Mesothelial cell of epicardium (in vitro differentiated cells): ENCODE data around the gene BBS9. TPM values are rescaled to one million over a fixed set of nuclear protein-coding genes. Genes with fewer than 3 reads are reported as not detected.

Experiments
- DNase-seq, 2 experiments: peaks; one replicate each; pipeline ENCODE4 v3.0.0; 2021; ENCODE audit warnings: low spot score in 2 of 2; ENCODE audit not compliant: unreplicated experiment in 2 of 2
- H3K27ac Mint-ChIP-seq: 2 replicates; pipeline ENCODE4 v1.8.0; 2021; ENCODE audit warnings: mixed read lengths
- H3K27me3 Mint-ChIP-seq: 2 replicates; pipeline ENCODE4 v1.8.0; 2021; ENCODE audit warnings: low read depth, mixed read lengths
- H3K36me3 Mint-ChIP-seq: 2 replicates; pipeline ENCODE4 v1.8.0; 2021; ENCODE audit warnings: mixed read lengths
- H3K4me1 Mint-ChIP-seq: 2 replicates; pipeline ENCODE4 v1.8.0; 2021; ENCODE audit warnings: mixed read lengths
- H3K4me3 Mint-ChIP-seq: 2 replicates; pipeline ENCODE4 v1.8.0; 2021; ENCODE audit warnings: mild to moderate bottlenecking, moderate library complexity, mixed read lengths
- H3K9me3 Mint-ChIP-seq: 2 replicates; pipeline ENCODE4 v1.8.0; 2021; ENCODE audit warnings: mixed read lengths
- CTCF ChIP-seq: fragments of 200-600 bp; sonication (generic); IDR thresholded peaks from one replicate; pipeline ENCODE4 v1.5.0; 2021; ENCODE audit warnings: antibody characterized with exemption; ENCODE audit not compliant: unreplicated experiment
- total RNA-seq: library from RNA; stranded (reverse); gene quantifications from 3 replicates; pipeline ENCODE4 v1.2.1, GENCODE V29; 2021

The BBS9 gene
- total RNA-seq, 1 donor from 2014 or later = 26.9 TPM

GRCh38 chr7:33531888-33532287 lies 402.5 kb downstream of the BBS9 start:
- H3K27ac Mint-ChIP-seq = no peak overlapping the region
- peaks cover 23% of the 10 kb centered on the region for H3K4me1 Mint-ChIP-seq
- H3K9me3 Mint-ChIP-seq = no peaks in the 10 kb centered on the region
- no peaks in the 10 kb centered on the region for H3K27me3 Mint-ChIP-seq
- no peak for DNase-seq
- no peak overlapping the region for H3K4me3 Mint-ChIP-seq
- TF ChIP-seq CTCF = no peak
- H3K36me3 Mint-ChIP-seq = no peaks in the 10 kb centered on the region

GRCh38 chr7:33534833-33535232 lies 405.5 kb downstream of the BBS9 start:
- Mint-ChIP-seq H3K27ac (peak overlapping the region; percentile 84), H3K4me1 (peaks cover 20% of the 10 kb centered on the region), H3K36me3 (peaks cover 6% of the 10 kb centered on the region), H3K9me3 (peaks cover 11% of the 10 kb centered on the region), H3K4me3 (no peak overlapping the region), H3K27me3 (no peaks in the 10 kb centered on the region)
- no peak for TF ChIP-seq CTCF
- no peak for DNase-seq

GRCh38 chr7:33535989-33536388 lies 406.6 kb downstream of the BBS9 start:
- TF ChIP-seq CTCF = no peak
- H3K27ac Mint-ChIP-seq = peak overlapping the region; percentile 34
- peaks cover 10% of the 10 kb centered on the region for H3K36me3 Mint-ChIP-seq
- H3K4me3 Mint-ChIP-seq = no peak overlapping the region
- DNase-seq = no peak
- H3K9me3 Mint-ChIP-seq = peaks cover 17% of the 10 kb centered on the region
- no peaks in the 10 kb centered on the region for H3K27me3 Mint-ChIP-seq
- peaks cover 20% of the 10 kb centered on the region for H3K4me1 Mint-ChIP-seq

- peaks cover 13% of the 10 kb centered on the region for H3K36me3 Mint-ChIP-seq
- H3K9me3 Mint-ChIP-seq = peaks cover 20% of the 10 kb centered on the region
- no peak for DNase-seq
- H3K4me3 Mint-ChIP-seq = no peak overlapping the region
- TF ChIP-seq CTCF = no peak
- peak overlapping the region; percentile 34 for H3K27ac Mint-ChIP-seq
- no peaks in the 10 kb centered on the region for H3K27me3 Mint-ChIP-seq
- peaks cover 20% of the 10 kb centered on the region for H3K4me1 Mint-ChIP-seq
Measured at GRCh38 chr7:33536398-33537103, 407.2 kb downstream of the BBS9 start.

- no peak for TF ChIP-seq CTCF
- Mint-ChIP-seq H3K27ac (no peak overlapping the region), H3K4me3 (no peak overlapping the region), H3K9me3 (peaks cover 20% of the 10 kb centered on the region), H3K36me3 (peaks cover 14% of the 10 kb centered on the region), H3K4me1 (peaks cover 20% of the 10 kb centered on the region), H3K27me3 (no peaks in the 10 kb centered on the region)
- no peak for DNase-seq
Measured at GRCh38 chr7:33537104-33537477, 407.7 kb downstream of the BBS9 start.
